Erythroblast (primary cell): Measurements from ENCODE around the gene CLRN1.

Source experiments
- GATA1 ChIP-seq: IDR thresholded peaks from 2 replicates; pipeline ENCODE4 v1.6.1; 2011; ENCODE audit warnings: low read depth, mild to moderate bottlenecking, control low read depth, low read length, moderate library complexity
- POLR2A ChIP-seq: IDR thresholded peaks from 2 replicates; pipeline ENCODE4 v1.6.1; 2011; ENCODE audit warnings: mild to moderate bottlenecking, low read length

DNA sequence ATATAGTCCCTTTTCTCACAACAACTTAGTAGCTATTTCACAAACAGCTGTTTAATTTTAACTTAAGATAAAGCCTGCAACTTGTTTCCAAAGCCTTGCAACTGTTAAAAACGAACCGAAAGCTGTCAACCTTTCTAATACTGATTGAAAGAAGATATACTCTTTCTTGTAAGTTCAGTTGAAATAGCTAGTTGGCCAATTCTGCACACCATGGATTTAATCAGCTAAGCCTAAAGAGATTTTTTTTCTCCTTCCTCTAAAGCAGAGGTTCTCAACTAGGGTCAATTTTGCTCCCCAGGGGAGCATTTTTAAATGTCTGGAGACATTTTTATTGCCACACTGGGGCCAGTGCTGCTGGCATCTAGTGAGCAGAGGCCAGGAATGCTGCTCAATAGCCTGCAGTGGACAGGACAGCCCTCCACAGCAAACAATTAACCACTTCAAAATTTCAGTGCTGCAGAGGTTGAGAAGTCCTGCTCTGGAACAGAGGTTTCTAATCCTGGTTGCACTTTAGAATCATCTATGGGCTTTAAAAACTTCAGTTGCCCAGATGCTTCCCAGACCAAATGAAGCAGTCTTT is 93.4 kb downstream of the CLRN1 start:
- TF ChIP-seq POLR2A (no peak), GATA1 (no peak)
